ENCODE data around the gene PRKAR1B. TPM values are rescaled to one million over a fixed set of nuclear protein-coding genes. Genes with fewer than 3 reads are reported as not detected.
"Not testable (repeated sequence)": the region's sequence is repeated elsewhere in the genome, so short reads cannot be mapped to it uniquely, and the experiment has no call there.

PRKAR1B gene
- total RNA-seq, 1 donor from 2014 or later: 16.5 TPM

DNA sequence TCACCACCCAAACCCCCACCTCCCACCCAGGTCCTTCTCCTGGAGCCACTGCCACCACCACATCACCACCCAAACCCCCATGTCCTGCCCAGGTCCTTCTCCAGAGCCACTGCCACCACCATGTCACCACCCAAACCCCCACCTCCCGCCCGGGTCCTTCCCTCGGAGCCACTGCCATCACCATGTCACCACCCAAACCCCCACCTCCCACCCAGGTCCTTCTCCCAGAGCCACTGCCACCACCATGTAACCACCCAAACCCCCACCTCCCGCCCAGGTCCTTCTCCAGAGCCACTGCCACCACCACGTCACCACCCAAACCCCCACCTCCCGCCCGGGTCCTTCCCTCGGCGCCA, 175.5 kb downstream of the PRKAR1B start:
- intact Hi-C loops (cut with DNase I); ATAC-seq (ENCODE audit: poor library complexity); DNase-seq: not testable (repeated sequence)

DNA sequence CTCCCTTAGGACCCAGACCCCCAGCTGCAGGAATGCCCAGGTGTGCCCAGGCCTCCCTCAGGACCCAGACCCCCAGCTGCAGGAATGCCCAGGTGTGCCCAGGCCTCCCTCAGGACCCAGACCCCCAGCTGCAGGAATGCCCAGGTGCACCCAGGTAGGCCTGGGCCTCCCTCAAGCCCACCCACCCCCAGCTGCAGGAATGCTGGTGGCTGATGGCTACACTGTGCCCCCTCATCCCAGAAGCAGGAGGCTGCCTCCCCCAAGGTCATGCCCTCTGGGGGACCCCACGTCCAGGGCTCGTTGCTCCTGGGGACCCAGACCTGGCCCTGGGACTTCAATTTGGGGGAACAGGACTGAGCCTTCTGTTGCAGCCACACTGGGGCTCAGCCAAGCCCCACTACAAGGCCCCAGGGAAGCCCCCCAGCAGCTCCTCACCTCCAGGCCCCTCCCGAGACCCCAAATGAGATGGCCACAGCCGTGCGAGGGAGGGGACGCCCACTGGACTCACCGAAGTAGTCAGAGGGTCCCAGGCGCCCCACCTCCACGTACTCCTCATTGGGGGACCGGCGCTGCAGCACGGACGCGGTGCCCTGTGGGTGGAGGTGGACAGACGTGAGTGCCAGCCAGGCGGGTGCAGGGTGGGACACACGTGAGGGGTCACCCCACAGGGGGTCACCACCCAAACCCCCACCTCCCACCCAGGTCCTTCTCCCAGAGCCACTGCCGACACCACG, 176.0 kb downstream of the PRKAR1B start:
- DNase-seq: no peak
- no peak for ATAC-seq (ENCODE audit: poor library complexity)
- intact Hi-C loops (cut with DNase I): no loop called here

DNA sequence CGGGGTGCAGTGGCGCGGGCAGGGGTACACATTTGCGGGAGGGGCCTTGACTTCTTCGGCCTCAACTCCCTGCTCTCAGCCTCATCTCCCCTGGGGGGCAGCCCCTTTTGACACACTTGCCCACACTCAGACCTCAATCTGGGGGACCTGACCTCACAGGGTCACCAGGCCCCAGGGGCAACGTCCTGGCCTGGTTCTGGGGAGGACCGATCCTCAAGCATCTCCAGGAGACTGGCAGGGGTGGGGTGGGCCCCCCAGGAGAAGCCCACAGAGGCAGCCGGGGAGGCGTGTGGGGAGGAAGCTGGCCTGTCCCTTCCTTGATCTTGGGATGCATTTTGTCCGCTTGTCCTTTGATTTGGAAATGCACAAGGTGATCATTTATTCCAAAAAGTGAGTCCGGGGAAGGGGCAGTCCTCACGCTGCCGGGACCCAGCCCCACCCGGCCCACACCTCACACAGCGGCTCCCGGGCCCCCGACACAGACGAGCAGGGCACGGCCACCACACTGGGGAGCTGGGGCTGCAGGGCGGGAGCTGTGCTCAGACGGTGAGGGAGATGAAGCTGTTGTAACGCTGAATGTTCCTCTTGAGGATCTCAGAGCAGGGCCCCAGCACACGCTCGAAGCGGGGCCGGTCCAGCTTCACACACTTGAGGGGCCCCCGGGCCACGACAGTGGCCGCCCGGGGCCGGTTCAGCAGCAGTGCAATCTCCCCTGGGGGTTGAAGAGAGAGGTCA, 177.0 kb downstream of the PRKAR1B start:
- no peak for ATAC-seq (ENCODE audit: poor library complexity)
- intact Hi-C loops (cut with DNase I): no loop called here
- DNase-seq: no peak

DNA sequence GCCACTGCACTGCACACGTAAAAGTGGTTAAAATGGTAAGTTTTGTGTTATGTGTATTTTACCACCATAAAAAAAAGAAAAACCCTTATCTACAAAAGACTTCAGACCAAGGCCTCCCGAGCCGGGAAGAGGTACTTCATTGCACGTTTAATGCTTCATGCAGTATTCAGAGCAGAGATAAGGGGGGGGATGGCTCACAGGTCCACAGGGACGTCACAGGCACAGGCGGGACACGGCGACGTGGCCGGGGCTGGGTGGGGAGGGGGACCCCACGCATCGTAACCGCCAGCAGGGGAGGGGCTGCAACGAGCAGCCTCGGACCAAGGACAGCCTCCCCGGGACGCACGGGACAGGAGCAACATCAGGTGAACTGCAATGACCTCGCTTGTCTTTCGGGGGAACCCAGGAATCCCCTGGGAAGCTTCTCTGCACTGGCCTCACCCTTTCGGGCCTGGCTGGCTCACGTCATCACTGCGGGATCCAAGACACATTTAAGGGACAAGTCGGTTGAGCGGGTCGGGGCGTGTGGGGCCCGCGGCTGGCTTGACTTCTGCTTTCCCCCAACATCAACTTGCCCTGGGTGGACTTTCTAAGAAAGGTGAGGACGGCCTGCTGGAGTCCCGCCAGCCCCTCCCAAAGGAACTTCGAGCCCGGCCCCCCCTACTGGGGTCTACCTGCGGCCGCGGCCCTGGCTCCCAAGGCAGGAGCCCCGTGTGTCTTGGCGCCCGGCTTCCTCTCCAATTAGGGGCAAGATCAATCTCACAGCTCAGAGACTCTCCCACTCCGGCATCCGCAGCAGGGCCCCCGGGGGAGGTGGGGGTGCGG, 177.8 kb downstream of the PRKAR1B start:
- DNase-seq (no peak), ATAC-seq (ENCODE audit: poor library complexity) (no peak)
- intact Hi-C loops (cut with DNase I): no loop called here

DNA sequence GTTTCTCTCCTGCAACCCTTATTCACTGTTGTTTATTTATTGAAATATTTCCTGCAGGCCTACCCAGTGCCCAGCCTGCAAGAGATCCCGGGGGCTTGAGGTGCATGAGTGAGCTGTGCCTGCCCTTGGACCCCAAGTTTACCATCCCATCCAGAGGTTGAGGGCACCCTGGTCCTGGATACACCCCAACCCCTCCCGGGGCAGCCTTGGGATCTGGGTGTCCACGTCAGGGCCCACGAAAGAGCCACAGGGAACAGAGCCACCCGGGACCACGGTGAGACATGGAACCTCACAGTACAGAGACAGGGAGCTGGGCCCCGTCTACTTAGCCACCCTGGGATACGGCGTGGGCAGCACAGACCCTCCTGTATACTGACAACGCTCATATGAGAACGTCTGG, 178.7 kb downstream of the PRKAR1B start:
- DNase-seq: no peak
- intact Hi-C loops (cut with DNase I): no loop called here
- no peak for ATAC-seq (ENCODE audit: poor library complexity)

DNA sequence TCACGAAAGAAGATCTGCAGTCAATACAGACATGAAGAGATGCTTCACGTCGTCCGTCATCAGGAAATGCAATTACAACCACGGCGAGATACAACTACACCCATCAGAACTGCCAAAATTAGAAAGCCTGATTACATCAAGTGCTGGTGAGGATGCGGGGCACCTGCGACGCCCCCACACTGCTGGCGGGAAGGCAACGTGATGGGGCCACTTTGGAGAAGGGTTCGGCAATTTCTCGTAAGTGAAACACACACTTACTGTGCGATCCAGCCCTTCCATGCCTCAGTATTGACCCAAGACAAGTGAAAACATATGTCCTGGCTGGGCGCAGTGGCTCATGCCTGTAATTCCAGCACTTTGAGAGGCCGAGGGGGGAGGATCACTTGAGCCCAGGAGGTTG, 181.6 kb downstream of the PRKAR1B start:
- ATAC-seq (ENCODE audit: poor library complexity) (no peak), DNase-seq (no peak)
- intact Hi-C loops (cut with DNase I): no loop called here

DNA sequence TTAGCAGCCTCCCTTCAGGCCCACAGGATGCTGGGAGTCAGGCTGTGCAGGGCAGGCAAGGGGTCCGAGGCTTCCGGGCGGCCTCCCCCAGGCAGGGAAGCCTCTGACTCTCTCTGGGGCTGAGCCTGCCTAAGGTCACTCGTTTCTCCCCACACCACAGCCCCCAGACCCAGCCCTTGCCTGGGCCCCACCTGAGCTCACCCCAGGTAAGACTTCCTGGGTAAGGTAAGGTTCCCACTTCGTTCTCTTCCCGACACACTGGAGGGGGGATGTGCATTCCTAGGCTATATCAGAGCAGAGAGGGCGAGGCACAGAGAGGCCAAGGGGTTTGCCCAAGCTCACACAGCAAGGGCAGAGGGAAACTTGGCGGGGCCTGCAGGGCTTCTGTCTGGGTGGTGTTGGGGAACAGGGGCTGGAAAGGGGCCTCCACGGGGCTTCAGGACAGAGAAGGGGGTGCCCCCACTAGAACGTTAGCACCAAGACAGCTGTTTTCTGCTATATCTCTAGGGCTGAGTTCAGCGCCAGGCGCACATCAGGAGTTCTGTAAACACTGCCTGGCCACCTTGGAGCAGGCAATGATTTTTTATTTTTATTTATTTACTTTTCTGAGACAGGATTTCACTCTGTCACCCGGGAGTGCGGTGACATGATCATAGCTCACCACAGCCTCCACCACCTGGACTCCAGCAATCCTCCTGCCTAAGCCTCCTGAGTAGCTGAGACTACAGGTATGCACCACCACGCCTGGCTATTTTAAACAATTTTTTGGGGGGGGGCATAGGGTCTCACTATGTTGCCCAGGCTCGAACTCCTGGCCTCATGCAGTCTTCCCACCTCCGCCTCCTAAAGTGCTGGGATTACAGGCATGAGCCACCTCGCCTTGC, 182.5 kb downstream of the PRKAR1B start:
- intact Hi-C loops (cut with DNase I): no loop called here
- no peak for DNase-seq
- no peak for ATAC-seq (ENCODE audit: poor library complexity)

DNA sequence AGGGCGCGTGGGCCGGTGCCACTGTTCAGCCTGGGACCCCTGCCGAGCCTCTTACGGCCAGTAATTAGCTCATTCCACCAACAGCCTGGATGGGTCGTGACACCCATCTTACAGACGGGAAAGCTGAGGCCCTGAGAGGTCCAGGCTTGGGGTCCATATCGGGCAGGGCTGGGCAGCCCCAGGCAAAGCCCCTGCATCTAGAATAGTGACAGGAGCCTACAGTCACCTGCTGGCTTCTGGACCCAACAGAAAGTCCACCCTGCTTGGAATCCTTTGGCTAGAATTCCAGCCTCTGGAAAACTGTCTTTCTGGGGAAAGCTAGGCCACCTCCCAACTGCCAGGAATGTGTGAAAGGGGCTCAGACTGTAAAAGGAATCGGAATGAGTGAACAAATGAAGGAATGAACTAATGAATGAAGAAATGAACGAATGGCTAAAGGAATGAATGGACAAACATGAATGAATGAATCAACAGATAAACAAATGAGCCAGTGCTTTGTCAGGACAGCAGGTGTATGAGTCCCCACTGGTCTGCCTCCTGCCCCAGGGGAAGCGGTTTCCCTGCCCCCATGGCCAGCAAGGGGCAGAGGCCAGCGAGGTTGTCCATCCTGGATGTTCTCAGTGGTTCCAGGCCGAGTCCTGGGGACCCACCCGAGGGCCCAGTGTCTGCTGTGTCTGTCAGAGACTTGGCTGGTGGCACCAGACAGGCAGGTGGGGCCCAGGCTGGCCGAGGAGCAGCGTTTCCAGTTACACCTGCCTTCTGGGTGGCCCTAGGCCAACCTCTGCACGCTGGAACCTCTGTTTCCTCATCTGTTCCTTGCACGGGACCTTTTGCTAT, 183.4 kb downstream of the PRKAR1B start:
- DNase-seq: no peak
- intact Hi-C loops (cut with DNase I): no loop called here
- no peak for ATAC-seq (ENCODE audit: poor library complexity)

DNA sequence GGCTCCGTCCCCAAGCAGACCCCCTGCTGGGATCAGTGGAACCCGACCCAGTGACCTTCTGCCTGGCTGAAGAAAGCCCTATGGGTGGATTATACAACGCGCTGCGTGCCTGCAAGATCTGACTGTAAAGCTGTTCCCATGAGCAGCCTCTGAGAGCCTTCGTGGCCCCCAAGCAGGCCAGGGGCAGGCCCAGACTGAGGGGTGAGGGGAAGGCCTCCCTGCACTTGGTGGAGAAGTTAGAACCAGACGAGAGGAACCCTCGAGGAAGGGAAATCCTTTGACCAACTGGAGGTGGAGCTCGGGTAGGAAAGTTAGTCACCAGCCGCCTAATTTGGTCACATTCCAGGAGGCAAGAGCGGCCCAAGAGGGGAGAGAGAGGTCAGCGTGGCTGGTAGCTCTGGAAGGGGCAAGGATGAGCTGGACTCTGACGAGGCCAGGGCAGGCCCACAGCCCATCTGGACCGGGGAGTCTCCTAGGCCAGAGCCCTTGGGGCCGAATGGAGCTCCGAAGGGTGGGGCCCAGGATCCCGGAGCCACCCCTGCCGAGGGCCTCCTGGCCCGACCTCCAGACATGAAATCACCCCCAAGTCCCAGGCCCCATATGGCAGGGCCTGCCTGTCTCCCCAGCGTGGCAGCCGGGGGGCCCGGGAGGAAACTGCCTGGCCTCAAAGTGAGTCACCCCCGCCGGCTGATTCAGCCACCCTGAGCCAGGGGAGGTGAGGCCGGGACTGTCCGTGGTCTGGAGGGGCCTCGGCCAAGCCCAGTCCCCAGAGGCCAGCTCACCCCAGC, 184.2 kb downstream of the PRKAR1B start:
- ATAC-seq (ENCODE audit: poor library complexity) (peak; percentile 28), DNase-seq (no peak)
- intact Hi-C loops (cut with DNase I): no loop called here

DNA sequence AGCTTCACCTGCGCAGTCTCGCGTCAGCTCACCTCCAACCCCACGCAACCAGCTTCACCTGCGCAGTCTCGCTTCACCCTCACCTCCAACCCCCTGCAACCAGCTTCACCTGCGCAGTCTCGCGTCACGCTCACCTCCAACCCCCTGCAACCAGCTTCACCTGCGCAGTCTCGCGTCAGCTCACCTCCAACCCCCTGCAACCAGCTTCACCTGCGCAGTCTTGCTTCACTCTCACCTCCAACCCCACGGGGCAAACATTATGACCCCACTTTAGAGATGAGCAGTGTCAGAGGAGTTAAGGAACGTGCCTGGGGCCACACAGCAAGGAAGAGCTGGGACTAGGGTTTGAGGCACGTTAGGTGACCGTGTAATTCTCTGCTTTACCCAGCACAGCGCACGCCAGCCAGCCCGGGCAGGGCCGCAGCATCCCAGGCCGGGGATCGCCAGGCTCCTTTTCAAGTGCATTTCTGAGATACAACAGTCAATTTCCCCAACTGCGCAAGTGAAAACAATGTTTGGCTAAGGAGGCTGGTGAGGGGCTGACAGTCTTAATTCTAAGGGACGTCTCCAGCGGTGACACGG, 184.9 kb downstream of the PRKAR1B start:
- intact Hi-C loops (cut with DNase I): no loop called here
- no peak for DNase-seq
- ATAC-seq (ENCODE audit: poor library complexity): no peak

DNA sequence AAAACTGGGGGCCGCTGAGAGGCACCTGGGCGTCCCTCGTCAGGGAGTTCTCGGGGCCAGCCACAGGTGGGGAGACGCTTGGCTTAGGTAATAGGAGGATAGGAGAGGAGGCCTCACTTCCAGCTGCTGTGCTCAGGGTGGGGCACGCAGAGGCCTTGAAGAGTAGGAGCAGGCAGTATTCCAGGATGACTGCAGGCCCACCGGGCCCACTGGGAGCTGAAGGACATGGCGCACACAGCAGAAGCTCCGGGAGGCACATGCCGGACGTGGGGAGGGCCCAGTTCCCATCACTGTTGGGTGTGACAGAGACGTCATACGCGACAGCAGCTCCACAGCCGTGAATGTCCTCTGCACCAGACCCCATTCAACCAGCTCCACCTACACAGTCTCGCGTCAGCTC, 185.4 kb downstream of the PRKAR1B start:
- DNase-seq (no peak), ATAC-seq (ENCODE audit: poor library complexity) (no peak)
- intact Hi-C loops (cut with DNase I): no loop called here

DNA sequence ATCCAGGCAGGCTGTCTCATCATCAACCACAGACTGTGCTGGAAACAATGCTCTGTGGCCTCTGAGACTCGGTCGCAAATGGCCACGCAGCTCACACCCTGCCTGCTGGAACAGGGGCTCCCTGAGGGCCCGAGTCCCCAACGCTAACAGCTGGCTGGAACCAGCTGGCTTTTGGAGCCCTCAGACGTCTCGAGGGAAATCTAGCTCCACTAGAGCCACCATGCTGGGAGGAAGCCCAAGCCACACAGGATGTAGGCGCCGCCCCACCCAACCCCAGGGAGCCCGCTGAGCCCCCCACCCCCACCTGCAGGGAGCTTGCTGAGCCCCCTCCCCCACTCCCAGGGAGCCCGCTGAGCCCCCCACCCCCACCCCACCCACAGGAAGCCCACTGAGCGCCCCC, 186.1 kb downstream of the PRKAR1B start:
- intact Hi-C loops (cut with DNase I): no loop called here
- no peak for DNase-seq

DNA sequence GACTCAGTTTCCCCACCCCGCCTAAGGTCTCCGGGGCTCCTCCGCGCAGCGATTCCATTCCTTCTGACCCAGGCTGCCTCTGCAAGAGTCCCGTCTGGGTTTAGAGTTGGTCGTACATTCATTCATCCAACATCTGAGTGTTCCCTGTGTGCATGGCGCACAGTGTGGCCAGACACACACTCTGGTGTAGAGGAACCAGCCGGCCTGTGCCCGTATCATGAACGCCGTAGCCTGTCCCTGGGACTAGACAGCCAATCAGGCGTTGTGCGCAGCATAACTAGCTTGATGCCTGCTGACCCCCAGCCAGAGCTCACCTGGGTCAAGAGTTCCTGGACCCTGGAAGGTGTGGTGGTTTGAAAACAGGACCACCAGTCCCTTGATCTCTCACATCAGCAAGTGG, 186.5 kb downstream of the PRKAR1B start:
- intact Hi-C loops (cut with DNase I): no loop called here
- DNase-seq (no peak), ATAC-seq (ENCODE audit: poor library complexity) (no peak)

More for the DNA sequence above, 186.1 kb downstream of the PRKAR1B start:
- ATAC-seq (ENCODE audit: poor library complexity): no peak

DNA sequence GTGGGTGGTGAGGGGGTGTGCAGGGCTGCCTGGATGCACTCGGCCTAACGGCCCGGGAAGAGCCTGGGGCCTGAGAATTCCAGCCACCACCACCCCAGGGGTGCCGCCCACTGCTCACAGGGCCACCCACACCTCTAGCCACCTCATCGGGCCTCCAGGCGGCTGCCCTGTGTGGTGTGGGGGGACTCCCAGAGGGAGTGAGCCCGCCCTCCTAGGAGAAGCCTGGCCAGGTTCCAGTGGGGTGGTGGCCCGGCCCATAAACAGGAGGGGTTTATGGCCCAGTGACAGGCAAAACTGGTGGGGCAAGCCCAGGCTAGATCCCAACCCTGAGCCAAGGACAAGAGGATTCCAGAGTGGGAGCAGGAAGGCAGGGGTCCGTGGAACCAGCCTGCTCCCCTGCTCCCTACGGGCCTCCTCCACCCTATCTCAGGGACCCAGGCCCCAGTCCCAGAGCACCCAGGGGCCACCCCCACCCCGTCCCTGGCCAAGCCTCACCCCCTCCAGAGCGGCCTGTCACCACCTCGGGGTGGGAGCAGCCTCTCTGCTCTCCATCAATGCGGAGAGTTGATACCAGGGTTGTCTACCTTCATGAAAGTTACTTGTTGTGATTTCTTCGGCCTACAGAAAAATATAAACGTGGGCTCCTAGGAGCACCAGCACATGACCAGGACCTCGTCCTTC, 187.2 kb downstream of the PRKAR1B start:
- intact Hi-C loops (cut with DNase I): no loop called here
- DNase-seq (no peak), ATAC-seq (ENCODE audit: poor library complexity) (peak; percentile 33)

DNA sequence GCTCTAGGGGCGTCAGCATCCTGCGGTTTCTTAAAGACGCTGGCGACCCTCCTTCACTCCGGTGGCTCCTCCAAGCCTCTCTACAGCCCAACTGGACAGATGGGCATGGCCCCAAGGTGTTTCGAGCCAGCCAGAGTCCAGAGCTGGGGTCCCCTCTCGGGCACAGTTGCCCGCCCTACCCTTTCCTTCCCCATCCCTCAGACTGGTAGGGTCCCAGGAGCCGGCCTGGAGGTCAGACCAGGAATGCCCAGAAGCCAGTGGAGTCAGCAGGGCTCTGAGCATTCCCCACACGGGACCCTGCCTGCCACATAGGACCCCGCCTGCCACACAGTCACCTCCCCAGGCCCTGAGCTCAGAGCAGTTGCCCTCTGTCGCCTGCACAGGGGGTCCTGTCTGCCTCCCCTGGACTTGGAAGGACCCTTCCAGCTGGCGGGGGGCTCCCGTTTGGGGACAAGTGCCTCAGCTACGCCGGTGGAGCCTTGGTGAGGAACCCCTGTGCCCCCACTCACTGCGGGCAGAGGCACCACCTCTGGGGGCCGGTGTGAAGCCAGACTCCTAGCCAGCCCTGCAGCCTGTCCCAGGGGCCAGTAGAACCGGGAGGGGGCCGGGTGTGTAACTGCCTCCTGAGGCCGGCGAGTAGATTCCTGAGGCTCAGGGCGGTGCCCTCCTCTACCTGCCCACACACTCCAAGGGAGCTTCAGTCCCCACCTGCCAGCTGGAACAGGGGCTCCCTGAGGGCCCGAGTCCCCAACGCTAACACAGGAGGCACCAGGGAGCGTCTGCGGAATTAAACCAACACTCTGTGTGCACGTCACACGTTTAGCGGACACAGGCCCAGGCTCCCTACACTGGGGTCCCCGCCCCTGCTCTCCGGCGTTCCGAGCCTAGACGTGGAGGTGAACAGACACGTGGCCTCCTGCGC, 188.1 kb downstream of the PRKAR1B start:
- no peak for DNase-seq

More for the DNA sequence above, 188.1 kb downstream of the PRKAR1B start:
- no peak for ATAC-seq (ENCODE audit: poor library complexity)
- intact Hi-C loops (cut with DNase I): no loop called here
